ENCODE results near the gene TMPRSS3.

GRCh38 chr21:42443876-42444744 lies 48.3 kb upstream of the TMPRSS3 start:
- TF ChIP-seq CTCF (conservative IDR thresholded peaks at IDR 0.05) (no peak), EZH2 (IDR thresholded peaks at IDR 0.05; ENCODE audit: low read depth) (no peak)

Data from PC-9 (cell line).